DLD1 (cell line): Measurements from ENCODE around the gene BID.
"Not testable (repeated sequence)": the region's sequence is repeated elsewhere in the genome, so short reads cannot be mapped to it uniquely, and the experiment has no call there.

ENCODE experiments used
- in situ Hi-C: cut with HindIII; loops from 2 replicates; pipeline ENCODE4 v1.10.0; 2017; ENCODE audit warnings: low sequenced_read_pairs

Gene BID

GRCh38 chr22:17705951-17706900, 68.0 kb downstream of the BID start:
- in situ Hi-C loops, result no loop called here

- in situ Hi-C loops, result no loop called here
Observed at GRCh38 chr22:17705546-17705945, 68.7 kb downstream of the BID start.

GRCh38 chr22:17703811-17704210, 70.5 kb downstream of the BID start:
- in situ Hi-C loops, result no loop called here

- in situ Hi-C loops, result no loop called here
Observed at GRCh38 chr22:17700778-17701177, 73.5 kb downstream of the BID start.

GRCh38 chr22:17699696-17700340, 74.5 kb downstream of the BID start:
- in situ Hi-C loops, result no loop called here

GRCh38 chr22:17698948-17699347, 75.3 kb downstream of the BID start:
- in situ Hi-C loops, result no loop called here

GRCh38 chr22:17698276-17698675, 76.0 kb downstream of the BID start:
- in situ Hi-C loops, result not testable (repeated sequence)

GRCh38 chr22:17697196-17697595, 77.1 kb downstream of the BID start:
- in situ Hi-C loops, result not testable (repeated sequence)

GRCh38 chr22:17695986-17696385, 78.3 kb downstream of the BID start:
- in situ Hi-C loops, result no loop called here

- in situ Hi-C loops, result no loop called here
Observed at GRCh38 chr22:17694752-17695151, 79.5 kb downstream of the BID start.

- in situ Hi-C loops, result no loop called here
Observed at GRCh38 chr22:17694193-17694592, 80.1 kb downstream of the BID start.

- in situ Hi-C loops, result no loop called here
Observed at GRCh38 chr22:17692841-17693240, 81.4 kb downstream of the BID start.

GRCh38 chr22:17684245-17684644, 90.0 kb downstream of the BID start:
- in situ Hi-C loops, result no loop called here
